ENCODE data around the gene LUC7L2.

GRCh38 chr7:139421123-139421522 is 61.4 kb downstream of the LUC7L2 start:
- TF ChIP-seq, protein P1, sequence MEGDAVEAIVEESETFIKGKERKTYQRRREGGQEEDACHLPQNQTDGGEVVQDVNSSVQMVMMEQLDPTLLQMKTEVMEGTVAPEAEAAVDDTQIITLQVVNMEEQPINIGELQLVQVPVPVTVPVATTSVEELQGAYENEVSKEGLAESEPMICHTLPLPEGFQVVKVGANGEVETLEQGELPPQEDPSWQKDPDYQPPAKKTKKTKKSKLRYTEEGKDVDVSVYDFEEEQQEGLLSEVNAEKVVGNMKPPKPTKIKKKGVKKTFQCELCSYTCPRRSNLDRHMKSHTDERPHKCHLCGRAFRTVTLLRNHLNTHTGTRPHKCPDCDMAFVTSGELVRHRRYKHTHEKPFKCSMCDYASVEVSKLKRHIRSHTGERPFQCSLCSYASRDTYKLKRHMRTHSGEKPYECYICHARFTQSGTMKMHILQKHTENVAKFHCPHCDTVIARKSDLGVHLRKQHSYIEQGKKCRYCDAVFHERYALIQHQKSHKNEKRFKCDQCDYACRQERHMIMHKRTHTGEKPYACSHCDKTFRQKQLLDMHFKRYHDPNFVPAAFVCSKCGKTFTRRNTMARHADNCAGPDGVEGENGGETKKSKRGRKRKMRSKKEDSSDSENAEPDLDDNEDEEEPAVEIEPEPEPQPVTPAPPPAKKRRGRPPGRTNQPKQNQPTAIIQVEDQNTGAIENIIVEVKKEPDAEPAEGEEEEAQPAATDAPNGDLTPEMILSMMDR (IDR thresholded peaks at IDR 0.05; ENCODE audit: low read length), result no peak
- TF ChIP-seq EZH2 (optimal IDR thresholded peaks at IDR 0.05; ENCODE audit: low read depth, low read length) (no peak), EZH2phosphoT487 (IDR thresholded peaks at IDR 0.05; ENCODE audit: low read length) (no peak)

All from MM.1S (cell line).